8988T (cell line): Measurements from ENCODE around the gene PALM2AKAP2.

Experiments
- DNase-seq: peaks from one replicate; pipeline ENCODE4 v3.0.0; 2011

The PALM2AKAP2 gene

DNA sequence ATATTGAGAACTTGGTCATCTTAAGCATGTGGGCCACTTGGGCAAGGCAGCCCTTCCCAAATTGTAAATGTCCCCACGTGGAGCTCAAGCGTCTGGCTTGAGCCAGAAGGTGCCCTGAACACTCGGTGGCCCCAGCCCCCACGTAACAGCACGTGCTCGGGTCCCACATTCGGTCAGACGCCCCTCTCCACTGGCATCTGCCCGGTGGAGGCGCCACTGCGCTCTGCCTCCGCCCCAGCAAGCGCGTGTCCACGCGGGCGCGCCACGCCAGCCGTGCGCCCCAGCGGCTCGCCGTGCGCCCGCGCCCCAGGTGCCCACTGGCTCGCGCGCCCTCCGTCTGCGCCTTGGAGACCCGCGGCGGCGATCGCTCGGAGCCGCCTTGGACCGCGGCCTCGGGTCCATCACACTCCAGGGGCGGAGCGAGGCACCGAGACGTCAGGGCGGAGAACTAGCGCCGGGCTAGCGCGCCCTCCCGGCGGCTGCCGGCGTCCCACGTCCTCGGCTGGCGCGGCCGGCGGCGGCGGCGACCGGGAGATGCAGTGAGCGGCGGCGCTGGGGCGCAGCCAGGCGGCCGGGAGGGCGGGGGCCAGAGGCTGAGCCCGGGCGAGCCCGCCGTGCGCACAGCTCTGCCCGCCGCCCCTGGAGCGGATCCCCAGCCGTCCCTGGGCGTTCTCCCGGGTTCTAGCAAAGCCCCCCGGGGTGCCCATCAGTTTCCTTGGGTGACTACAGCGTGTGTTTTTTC, at the start of gene PALM2AKAP2:
Gene PALM2AKAP2 (plus strand): TSS at position 488 of the 742 bp plus-strand sequence. CDS start 291 bp downstream, outside the sequence.
- no peak for DNase-seq

DNA sequence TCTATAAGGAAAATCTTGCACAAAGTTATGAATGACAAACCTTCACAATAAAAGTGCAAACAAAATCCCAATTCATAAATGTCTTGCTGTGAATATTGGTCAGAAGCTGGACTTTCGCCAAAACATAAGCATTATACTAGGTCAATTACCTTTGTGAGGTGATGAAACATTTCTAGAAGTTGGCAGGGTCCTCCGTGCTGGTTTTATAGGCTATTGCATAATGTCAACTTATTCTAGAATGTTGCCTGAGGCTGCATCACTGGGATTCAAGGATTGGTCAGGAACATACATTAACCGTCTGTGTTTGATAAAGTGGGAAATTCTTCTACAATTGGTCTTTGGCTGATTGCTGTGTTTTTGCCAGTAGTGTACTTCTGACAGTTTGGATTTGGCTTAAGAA, 49.8 kb upstream of the PALM2AKAP2 start:
- DNase-seq = no peak

DNA sequence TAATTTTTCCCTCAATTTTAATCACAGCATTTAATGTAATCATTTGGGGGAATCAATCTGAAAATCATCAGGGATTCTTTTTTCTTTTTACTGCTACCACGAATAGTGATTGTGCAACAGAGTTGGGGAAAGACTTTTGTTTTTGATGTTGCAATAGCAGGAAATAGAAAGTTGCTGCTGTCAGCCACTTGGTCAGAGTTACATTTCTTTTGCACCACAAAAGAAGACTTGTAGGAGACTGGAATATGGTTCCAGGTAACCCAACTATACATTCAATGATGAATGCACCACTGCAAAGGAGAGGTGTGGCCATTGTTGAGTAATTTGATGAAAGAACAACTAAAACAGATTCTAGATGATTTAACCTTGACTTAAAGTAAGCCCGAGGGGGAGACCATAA, 46.3 kb upstream of the PALM2AKAP2 start:
- no peak for DNase-seq

DNA sequence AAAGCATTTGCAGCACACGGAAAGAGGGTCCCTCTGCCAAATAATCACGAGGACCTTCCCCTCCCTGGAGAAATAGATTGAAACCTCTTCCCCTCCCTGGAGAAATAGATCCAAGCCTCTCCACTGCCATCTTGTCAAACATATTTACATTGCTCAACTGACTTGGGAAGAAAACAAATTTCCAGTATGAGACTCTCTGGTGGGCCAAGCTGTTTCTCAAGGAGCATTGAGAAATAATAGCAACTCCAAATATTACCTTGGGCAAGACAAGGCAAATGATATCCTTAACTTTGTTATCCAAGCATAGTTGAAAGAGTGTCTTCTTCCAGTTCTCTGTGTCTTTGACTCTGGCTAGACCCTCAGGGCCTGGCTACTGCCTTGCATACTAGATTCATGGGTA, 45.2 kb upstream of the PALM2AKAP2 start:
- no peak for DNase-seq

DNA sequence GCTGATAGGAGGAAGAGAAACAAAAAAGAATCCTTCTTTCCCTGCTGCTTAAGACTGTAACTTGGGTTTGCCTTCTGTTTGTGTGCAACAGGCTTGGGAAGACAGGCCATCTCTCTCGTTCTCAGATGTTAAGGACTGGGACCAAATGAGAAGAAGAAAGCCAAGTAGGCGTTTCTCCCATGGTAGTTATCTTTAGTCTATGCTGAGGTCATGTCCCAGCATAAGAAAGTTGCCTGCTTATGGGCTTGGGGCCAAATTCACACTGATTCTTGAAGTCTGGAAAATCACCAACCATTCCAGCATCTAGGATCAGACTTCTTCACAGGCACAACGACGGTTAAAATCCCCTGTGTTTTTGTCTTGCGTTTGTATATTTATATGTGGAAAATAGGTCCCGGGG, 44.2 kb upstream of the PALM2AKAP2 start:
- DNase-seq = no peak

DNA sequence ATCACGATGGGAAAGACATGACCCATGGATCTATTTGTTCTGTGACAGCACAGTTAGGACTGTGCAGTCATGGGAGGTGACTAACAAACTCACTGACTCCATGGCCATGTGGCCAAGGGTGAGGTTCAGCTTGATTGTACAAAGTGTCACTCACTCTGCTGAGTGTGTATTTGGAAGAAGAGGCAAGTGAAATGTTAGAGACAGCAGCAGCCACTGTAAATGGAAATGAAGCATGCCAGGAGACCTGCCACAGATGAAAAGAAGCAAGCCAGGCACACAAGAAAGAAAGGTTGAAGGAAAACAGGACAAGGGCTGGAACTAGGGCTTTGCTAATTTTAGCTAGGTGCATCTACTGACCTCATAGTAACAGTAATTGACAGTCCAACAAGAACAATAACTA, 42.7 kb upstream of the PALM2AKAP2 start:
- DNase-seq = no peak

DNA sequence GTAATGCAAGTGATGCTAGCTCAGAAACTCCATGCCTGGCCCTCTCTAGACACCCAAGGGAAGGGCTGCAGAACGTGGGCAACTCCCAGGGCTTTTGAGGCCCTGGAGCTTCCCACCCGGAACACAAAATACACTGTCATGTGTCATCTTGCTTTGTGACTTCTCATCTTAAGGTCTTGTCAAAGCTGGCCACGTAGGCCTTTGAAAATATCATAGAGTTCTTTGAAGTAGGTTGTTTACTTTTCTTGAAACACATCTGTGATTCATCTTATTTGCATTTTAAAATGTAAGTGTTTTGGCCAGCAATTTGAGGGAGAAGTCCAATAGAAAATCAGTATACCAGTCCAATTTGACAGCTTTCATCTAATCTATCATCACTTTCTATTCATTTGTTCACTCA, 40.2 kb upstream of the PALM2AKAP2 start:
- no peak for DNase-seq

DNA sequence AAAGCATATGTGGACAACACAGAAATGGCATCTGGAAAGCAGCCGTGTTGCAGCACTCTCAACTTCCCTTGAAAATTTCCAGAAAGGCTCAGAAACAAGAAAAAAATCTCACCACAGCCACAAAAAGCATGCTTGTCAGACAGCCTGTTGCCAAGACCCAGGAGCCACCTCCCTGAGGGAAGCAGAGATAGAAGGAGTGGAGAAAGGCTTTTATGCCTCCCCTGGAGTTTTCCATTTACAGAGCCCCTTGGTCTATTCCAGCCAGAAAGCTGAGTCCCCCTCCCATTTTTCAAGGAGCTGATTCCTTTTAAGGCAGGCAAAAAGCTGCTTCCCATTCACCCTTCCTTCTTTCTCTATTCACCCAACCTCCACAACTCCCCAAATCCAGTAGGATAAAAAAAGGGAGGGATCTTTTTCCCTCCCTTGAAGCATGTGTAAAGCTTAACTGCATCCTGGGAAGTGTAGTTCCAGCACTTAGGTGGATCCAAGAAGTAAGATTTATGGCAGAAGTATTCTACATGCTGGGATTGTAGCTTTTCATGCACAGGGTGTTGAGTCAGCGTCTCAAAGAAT, 37.1 kb upstream of the PALM2AKAP2 start:
- DNase-seq = no peak

DNA sequence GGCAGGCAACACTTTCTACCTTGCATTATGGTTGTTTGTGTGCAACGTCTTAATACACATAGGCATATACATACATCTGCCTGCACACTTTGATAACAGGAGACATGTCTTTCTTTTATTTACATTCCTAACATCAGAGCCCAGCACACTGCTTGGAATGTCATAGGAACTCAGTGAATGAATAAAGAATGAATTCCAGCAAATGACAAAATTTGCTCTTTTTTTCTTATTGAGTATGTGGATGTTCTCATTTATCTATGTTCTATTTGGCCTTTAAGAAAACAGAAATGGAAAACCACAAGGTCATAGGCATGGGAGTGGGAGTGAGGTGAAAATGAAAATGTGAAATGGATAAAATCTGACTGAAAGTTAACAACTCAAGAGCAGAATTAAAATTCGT, 36.3 kb upstream of the PALM2AKAP2 start:
- DNase-seq = no peak

DNA sequence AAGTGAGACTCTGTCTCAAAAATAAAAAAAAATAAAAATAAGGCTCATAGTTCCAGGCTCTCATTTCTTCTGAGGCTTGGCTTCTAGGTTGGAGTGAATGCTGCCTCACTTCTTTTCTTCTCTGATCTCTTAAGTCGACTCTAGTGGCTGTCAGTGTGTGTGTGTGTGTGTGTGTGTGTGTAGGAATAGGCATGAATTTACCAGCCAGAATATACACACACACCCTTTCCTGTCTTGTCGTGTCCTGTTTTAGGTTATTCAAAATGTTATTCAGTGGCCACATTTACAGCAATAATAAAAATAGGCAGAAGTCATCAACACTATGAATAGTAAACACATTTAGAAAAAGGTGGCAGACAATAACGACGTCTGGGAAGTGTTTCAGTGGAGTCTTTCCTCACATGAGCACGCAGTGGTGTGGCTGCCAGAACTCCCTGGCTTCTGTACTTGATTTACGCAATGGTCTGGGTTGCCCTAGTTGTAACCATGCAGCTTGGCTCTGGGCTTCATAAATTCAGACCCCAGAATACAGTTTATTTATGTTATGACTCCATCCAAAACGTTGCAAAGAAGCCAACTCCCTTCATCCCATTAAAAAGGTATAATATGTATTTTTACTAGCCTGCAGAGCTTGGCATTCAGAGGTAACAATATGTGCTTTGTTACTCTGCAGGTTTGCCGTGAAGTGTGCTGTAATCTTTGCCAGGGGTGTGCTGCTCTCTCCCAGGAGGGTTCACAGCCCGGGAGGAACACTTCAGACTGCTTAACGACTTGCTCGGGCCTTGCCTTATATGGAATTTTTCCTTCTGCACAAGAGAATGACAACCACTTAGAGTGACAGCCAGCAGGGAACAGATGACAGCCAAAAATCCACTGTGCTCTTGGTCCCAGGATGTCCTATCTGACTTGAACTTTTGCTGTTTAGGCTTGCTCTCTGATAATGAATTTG, 34.4 kb upstream of the PALM2AKAP2 start:
- no peak for DNase-seq

DNA sequence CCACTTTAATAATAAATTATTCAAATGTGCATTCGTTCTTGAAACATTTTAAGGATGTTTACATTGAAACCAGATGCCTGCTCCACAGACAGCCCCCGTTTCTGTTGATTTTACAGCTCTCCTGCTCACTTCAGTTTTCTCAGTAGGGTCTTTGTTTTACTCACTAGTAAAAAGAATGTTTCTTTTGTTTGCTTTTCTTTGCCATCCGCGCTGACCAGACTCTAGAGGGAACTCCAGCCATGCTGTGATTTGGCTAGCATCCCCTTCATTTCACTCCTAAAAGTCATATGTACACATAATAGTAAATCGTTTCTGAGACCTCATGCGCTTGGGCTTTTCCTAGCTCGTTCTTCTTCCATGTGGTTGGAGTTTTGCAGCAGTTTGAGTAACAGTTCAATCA, 28.7 kb upstream of the PALM2AKAP2 start:
- no peak for DNase-seq

DNA sequence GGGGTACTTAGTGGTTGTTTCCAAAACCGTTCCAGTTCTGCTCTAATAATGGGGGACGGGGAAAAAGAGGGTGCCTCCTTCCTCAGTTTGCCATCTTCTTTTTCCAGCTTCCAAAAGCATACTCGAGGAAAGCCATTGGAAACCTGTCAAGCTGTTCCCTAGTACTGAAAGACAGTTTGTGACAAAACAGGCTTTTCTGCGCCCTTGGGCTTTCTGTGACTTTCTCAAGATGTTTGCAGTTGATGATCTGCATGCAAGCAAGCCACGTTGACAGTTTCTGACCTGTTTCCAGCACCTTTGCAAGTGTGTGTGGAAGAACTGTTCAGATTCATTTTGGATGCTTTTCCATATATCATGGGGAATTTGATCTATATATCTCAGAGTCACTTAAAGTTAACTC, 26.7 kb upstream of the PALM2AKAP2 start:
- no peak for DNase-seq

DNA sequence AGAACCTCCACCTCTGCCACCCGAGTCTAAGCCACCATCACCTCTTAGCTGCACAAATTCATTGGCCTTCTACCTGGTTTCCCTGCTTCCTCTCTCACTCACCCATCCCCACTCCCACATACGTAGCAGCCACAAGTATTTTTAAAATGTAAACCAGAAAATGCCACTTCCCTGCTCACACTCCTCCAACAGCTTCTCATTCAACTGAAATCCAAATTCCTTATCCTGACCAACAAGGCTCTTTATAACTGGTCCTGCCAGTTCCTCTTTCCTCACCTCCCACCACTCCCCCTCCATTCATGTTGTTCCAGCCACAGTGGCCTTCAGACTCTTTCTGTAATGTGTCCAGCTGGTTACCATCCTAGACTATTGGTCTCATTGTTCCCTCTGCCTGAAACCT, 25.0 kb upstream of the PALM2AKAP2 start:
- DNase-seq = no peak

DNA sequence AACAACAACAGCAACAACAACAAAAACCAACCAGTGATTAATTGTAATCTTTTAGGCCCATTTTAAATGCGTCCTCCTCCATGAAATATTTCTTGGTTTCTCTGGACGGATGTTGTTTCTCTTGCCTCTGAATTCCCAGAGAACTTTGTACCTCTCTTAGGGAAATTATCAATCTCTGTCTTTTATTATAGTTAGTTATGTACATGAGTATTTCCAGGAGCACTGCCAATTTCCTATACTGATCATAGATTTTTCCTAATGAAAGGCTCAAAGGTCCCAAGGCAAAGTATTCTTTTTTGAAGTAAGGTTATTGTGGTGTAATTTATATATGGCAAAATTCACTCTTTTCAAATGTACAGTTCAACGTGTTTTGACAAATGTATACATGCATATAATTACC, 20.4 kb upstream of the PALM2AKAP2 start:
- no peak for DNase-seq

DNA sequence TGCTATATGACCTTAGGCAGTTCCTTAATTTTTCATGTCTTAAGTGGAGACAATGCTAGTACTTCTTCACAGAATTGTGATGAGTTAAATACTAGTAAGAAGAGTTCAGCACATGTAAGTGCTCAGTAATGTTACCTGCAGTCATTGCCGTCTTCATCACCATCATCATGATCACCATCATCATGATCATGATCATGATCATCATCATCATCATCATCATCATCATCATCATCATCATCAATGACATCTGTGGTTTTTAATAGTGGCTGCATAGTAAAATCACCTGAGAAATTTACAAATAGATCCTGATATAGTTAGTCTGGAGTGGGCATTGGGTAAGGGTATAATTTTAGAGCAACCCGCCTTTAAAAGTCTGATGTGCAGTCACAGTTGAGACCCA, 14.7 kb upstream of the PALM2AKAP2 start:
- no peak for DNase-seq

DNA sequence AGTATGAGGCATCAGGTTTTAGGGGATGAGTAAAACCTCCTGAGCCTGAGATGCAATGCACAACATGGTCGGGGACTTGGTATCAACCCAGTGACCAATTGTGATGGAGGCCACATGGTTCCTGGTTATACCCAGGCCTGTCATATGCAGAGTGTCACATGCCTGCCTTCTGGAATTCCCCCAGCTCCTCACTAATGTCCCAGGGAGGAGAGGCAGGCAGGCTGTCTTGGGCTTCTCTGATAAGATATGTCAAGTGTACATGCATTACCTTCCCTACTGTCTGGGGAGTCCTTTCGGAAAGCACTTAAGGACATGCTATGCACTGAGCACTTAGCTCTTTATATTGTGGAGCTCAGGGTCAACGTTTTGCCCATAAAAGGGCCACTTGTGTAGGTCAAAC, 14.2 kb upstream of the PALM2AKAP2 start:
- DNase-seq = no peak

DNA sequence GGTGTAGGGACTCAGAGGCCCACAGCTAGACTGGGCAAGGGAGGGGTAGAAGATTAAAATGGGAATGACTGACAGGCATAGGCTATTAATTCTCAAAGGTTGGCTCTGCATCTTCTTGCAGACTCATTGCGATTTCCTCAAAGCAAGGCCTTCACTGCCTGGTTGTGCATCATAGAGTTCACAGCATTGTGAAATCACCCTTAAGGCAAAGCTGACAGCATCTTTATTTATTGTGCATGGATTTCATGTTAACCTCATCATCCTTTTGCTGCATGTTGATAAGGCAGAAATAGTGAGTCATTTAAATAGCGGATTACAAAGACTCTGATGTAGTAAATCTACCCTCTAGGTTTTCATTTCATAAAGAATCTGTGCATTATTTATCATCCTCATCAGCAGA, 13.6 kb upstream of the PALM2AKAP2 start:
- DNase-seq = no peak

DNA sequence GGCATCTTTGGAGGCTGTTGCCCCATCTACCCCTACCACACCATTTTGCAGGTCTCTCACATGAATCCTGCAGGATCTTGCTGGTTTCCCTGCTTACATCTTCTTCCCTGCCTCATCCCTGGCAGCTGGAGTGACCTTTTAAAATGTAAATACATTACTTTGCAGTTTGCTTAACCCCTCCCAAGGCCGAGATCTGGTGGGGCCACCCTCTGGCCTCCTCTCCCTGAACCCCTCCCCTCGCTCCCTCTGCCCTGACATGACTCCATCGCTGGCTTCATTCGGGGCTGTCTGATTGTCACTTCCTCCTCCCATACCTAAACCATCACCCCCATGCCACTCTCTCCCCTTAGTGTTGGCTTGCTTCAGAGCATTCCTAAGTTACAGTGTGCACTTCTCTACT, 12.6 kb upstream of the PALM2AKAP2 start:
- no peak for DNase-seq

DNA sequence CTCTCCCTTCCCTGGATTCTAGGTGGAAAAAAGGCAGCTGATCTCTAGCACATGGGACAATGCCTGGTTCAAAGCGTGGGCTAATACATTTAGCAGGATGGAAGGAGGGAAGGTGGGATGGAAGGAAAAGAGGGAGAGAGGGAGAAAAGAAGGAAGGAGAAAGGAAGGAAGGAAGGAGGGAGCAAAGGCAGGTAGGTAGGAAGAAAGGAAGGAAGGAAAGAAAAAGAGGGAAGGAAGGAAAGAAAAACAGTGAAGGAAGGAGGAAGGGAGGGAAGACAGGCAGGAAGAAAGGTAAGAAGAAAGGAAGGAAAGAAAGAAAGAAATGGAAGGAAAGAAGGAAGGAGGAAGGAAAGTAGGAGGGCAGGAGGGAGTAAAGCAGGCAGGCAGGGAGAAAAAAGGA, 12.2 kb upstream of the PALM2AKAP2 start:
- DNase-seq = no peak

DNA sequence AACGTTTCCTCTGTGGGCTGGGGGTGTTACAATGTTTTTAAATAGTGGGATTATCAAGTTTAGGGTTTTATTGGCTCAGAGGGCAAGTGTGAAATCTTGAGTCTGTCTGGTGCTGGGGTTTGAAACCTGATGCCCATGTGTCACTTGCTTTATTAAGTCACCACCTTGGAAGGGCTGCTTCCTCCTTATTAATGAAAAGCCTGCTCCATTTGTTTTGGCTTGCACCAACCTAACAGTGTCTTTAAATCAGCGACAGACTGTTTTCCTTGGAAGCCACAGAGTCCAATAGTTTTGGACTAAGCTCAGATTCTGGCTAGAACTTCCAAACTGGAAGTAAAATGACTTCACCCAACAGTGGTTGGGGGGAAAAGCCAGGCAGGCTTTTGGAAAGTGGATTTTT, 10.7 kb upstream of the PALM2AKAP2 start:
- no peak for DNase-seq

DNA sequence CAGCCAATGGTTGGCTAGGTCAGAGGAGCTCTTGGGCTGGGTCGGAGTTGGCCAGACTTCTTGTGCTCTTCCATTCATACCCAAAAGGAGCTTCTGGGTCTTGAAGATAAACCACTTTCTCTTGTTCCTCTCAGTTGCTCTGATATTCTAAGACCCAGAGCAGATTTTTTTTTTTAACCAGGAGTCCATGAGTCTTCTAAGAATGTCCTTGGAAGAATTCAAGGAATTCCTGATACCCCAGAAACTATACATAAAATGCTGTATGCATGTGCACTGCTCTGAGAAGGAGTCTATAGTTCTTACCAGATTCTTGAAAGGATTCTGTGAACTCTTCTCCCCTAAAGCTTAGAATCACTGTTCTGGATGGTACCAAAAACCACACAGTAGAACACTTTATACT, 9.9 kb upstream of the PALM2AKAP2 start:
- no peak for DNase-seq

DNA sequence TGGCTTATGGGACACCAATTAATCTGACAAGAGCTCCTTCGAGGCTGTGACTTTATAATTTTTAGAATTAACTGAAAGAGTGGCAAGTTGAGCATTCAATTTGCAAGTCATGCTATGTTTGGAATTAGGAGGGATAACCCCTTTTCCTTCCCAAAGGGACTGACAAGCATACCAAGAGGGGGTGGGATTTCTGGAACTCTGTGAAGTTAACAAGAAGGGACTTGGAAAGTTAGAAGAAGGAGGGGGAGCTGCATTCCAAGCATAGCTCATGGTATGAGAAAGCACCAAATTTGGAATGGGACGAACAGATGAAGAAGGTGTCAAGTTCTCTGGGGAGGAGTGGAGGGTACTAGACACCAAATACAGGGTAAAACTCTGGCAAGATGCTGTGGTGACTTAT, 8.9 kb upstream of the PALM2AKAP2 start:
- DNase-seq = no peak

DNA sequence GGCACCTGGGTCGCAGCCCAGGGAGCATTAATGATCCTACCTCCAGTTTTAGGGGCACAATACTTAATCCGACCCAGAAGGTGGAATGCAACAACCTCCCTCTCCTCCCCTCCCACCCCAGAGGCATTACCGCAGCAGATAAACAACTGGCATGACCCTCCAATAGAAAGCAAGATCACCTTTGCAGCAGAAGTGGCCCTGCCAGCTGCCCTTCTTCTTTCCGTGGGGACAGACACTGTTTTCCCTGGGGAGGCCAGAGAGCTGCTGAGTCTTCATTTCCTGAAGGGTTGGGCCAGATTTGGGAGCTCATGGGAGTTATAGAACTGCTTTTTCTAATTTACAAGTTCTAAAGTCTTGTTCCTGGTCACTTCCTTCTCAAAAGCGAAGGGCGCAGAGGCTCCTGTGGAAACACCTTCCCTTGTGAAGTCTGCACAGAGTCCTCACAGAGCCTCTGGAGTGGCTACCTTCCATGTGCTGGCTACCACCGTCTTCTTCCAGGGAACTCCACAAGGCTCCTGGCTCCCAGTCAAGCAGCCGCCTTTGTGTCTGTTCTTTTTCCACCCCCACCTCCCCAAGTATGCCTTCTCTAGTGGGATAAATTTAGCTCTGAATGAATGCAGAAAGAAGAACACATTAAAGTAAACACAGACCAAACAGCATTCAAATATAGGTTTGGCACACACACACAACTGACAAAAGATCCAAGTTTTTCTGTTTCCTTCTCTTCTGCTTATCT, 8.0 kb upstream of the PALM2AKAP2 start:
- DNase-seq = no peak
